Measurements from ENCODE around the gene CFAP65.

Gene CFAP65

DNA sequence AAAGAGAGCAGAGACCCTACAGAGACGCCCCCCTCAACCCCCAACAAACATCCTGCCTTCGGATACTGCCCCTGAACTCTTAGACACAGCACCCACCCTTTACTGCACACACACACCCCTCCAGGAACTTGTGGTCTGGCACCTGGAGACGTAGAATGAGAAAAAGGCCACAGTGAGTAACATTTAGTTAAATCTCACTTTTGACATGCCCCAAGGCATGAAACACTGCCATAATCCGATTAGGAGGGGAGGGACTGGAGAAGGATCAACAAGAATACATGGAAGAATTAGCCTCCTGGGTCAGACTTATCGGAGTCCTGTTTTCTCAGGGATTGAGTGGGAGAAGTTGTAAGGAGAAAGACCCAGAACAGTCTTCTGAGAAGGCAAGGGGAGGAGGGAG, 77.7 kb downstream of the CFAP65 start:
- peak; percentile 55 for DNase-seq (ENCODE audit: low spot score)

DNA sequence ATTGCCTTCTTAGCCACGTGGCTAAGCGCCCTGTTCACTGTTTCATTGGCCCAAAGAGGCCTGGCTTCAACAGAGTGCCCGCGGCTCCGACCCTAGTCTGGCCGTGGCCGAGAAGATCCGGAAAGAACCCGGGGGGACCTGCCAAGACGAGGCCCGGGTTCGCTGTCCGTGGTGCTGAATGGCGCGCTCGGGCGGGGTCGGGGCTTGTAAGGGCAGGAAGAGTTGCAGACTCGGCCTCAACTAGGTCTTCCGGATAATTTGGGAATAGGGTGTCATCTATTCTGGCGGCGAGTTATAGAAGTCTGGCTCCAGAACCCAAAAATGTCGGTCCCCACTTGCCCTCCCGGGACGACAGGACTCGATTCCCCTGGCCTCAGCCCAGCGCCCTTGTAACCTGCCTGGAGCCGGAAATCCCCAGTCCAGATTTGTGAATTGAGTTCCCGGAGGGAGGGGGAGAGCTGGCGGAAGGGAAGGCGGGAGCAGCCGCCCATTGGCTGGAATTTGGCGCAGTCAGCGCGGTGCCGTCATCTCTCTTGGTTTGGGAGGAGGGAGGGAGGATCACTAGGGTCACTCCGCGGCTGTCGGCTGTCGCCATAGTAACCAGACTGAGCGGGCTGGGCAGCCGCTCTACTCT, 78.3 kb downstream of the CFAP65 start:
- peak; percentile 88 for DNase-seq (ENCODE audit: low spot score)

DNA sequence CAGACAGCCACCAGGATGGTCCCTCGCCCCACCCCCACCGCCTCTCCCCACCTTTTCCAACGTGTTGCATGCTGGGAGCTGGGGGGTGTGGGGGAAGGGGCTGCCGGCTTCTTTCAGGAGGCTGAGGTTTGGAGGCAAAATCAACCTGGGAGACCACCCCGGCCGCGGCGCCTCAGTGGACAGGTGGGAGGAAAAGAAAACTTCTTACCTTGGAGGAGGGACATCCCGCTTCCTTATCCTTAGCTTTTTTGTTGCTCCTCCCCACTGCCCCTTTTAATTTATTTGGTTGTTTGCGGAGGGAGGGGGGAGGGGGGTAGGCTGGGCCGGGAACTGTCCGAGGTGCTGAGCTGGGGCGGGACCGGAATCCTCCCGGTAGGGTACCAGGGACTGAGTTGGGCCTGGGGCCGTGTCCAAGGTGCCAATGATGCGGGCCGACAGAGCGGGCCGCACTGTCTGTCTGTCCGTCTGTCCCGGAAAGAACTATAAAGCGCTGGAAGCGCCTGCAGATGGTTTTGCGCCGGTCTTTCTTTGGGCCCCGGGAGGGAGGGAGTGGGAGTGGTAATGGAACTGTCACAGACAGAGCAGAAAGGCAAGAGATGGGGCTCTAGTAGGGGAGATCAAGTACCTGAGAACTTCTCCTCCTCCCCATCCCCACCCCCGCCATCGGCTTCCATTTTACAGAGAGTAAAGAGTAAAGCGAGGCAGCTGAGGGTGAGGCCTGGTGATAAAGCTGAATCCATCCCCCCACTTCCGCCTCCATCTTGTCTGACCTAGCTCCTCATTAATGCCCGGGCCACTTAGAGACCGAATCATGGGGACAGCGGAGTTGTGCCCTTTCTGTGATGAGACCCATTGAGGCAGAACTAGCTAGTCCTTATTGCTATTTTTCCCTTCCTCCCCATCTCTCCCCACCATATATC, 79.4 kb downstream of the CFAP65 start:
- DNase-seq (ENCODE audit: low spot score), result peak; percentile 65

DNA sequence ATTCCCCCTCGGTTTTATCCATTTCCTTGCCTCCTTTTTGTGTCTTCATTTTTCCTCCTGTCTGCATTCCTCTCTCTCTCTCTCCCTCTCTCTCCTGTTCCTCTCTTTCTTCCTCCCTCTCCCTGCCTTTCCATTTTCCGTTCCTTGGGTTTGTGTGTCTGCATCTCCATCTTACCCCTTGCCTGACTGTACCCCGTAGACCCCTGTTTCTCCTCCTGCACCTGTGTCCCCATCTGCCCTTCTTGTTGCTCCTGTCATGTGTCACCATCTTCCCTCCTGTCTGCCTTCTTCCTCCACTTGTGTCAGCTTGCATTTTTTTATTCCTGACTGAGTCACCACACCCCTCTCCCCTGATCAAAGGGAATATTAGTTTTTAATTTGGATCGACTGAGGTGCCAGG, 80.1 kb downstream of the CFAP65 start:
- DNase-seq (ENCODE audit: low spot score), result no peak

DNA sequence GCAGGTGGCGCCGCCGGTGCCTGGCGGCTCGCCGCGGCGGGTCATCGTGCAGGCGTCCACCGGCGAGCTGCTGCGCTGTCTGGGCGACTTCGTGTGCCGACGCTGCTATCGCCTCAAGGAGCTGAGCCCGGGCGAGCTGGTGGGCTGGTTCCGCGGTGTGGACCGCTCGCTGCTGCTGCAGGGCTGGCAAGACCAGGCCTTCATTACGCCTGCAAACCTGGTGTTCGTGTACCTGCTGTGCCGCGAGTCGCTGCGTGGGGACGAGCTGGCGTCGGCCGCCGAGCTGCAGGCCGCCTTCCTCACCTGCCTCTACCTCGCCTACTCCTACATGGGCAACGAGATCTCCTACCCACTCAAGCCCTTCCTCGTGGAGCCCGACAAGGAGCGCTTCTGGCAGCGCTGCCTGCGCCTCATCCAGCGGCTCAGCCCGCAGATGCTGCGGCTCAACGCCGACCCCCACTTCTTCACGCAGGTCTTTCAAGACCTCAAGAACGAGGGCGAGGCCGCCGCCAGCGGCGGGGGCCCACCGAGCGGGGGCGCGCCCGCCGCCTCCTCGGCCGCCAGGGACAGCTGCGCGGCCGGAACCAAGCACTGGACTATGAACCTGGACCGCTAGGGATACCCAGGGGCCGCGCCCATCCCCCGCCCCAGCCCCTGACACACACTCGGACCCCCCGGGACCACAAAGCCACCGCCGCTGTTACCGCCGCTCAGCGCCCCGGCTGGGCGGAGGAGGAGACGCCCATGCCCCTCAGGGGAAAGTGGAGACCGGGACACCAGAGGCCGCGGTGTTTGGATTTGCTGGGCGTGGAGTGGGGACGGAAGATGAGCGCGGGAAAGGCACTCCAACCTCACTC, 80.8 kb downstream of the CFAP65 start:
- no peak for DNase-seq (ENCODE audit: low spot score)

DNA sequence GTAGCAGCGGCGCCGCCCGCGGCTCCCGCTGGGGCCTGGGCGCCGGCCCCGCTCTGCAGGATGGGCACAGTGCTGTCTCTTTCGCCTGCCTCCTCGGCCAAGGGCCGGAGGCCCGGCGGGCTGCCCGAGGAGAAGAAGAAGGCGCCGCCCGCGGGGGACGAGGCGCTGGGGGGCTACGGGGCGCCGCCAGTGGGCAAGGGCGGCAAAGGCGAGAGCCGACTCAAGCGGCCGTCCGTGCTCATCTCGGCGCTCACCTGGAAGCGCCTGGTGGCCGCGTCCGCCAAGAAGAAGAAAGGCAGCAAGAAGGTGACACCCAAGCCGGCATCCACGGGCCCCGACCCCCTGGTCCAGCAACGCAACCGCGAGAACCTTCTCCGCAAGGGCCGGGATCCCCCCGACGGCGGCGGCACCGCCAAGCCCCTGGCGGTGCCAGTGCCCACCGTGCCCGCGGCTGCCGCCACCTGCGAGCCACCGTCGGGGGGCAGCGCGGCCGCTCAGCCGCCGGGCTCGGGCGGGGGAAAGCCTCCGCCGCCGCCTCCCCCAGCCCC, 81.5 kb downstream of the CFAP65 start:
- DNase-seq (ENCODE audit: low spot score), result peak; percentile 49

DNA sequence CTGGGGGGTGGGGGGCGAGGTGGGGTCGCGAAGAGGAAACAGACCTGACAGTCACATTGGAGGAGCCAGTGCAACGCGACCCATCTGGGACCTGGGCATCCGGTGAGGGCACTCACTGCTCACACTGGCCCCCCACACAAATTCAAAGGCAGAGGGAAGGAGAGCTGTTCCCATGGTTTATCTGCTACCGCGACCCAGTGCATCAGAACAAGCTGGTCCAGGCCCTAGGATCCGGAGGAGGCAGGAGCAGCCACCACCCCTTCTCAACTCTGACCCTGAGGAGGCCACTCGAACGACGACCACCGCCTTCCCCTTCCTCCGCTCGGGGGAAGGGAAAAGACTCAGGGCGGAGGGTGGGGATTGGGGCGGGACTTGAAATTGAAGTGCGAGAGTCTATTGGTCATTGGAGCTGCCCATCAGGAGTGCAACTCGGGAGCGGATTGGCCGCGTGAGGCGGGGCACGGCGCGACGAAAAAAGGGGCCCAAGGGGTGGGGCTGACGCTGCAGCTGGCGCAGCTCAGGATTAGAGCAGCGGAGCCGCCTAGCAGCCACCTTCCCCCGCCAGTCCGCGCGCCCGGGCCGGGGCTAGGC, 82.1 kb downstream of the CFAP65 start, which contains the start of gene CDK5R2:
Gene CDK5R2, plus strand, starts transcription at position 526 of the 591 bp plus-strand sequence. CDS start 155 bp downstream, outside the sequence.
- peak; percentile 98 for DNase-seq (ENCODE audit: low spot score)

DNA sequence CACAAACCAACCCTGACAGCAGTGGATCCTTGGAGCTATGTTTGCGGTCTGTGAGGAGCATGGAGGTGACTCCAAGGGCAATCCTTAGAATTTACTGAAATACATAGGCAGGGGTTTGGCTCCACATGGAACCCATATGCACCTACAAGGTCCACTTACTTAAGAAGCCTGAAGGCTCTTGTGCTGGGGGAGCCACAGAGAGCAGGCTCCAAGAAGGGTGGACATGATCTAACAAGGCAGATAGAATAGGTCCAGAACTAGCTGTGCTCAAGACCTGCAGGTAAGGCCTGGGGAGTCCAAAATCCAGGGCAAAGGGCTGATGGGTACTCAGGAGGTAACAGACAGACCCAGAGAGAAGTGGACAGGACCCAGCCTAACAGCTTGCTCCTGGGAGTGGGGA, 83.0 kb downstream of the CFAP65 start:
- DNase-seq (ENCODE audit: low spot score), result no peak

DNA sequence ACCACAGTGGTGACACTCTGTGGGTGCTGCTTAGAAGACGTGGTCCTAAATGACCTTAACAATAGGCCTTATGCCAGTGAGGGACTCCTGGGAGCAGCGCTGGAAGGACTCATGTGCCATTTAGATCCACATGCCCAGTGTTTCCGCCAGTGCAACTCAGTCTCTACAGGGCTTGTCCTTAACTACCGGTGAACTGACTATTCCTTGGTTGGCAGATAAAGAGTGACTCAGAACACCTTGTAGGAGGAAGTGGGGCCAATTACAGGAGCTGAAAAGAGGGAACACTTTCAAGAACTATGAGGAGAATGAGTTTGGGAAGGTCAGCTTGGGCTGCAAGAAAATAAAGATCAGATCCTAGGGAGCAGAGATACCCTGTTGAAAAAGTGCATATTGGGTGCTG, 83.6 kb downstream of the CFAP65 start:
- no peak for DNase-seq (ENCODE audit: low spot score)

DNA sequence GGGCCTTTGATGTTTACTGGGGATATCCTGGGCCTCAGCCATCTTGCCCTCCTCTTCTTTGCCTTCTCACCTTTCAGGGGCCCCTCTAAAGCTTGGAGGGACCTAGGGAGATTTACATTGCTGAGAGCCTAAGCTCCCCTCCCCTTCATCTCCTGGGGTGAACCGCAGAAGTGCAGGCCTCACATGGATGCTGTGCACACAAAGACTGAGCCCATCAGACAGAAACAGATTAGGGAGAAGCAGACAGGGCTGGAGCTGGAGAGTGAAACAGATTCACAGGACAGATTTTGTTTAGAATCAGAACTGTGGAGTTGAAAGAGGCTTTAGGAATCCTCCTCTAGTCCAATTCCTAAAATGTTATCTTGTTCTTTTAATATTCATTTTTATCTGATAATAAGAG, 85.3 kb downstream of the CFAP65 start:
- DNase-seq (ENCODE audit: low spot score), result no peak

DNA sequence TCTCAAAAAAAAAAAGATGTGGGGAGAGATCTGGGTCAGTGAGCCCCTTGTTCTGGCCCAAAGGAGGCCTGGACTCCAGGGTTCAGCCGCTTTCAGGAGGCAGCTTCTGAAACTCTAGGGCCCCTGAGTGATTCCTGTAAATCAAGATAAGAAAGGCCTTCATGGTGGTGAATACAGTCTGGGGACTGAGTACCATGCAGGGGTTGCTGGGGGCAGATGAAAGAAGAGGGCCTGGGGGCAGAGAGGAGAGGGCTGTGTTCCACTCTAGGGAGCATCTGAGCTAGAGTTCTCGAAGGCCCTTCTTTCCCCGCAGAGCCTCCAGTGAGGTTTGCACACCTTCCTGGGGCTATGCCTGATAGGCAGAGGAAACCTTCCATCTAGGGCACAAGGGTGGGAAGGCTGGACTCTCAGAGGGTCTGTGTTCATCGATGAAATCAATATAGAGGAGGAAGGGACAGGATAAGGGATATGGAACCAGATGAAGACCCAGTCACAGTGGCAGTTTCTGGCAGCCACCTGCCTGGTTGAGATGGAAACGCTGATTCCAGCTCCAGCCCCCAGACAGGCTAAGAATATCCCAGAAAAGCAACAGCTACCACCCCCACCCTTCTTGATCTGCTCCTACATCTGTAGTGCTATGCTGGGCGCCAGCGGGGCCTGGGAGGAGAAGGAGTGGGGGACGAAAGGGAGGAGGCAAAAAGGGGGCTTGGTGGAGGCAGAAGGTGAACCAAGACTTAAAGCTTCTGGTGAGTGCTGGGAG, 86.6 kb downstream of the CFAP65 start:
- DNase-seq (ENCODE audit: low spot score), result no peak

DNA sequence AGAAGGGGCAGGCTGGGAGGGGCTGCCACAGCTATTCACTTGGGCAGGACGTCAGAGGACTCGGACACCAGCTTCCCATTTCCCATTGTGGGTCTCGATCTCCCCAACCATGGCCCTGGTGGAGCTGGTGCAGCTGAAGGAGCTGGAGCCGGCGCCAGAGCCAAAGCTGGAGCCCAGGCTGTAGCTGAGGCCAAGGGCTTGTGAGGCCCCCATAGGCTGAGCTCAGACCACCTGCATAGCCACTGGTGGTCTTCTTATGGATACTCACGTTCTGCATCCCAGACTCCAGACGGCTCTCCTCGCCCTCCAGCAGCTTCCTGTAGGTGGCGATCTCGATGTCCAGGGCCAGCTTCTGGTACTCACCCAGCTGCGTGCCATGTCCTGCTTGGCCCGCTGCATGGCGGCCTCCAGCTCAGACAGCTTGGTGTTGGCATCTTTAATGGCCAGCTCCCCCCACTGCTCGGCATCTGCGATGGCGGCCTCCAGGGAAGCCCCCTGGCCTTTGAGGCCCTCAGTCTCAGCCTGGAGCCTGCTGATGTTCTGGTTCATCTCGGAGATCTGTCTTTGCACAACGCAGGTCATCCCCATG, 87.9 kb downstream of the CFAP65 start:
- no peak for DNase-seq (ENCODE audit: low spot score)

Data from D341Med (cell line).